ENCODE results near the gene KRT38. TPM values are rescaled to one million over a fixed set of nuclear protein-coding genes. Genes with fewer than 3 reads are reported as not detected.

The KRT38 gene
- total RNA-seq, 1 experiment from 2014 or later = not detected

GRCh38 chr17:41464173-41464572, 23.4 kb upstream of the KRT38 start:
- no CpG with 5 or more reads among the region's 11 CpGs for WGBS (ENCODE audit: extremely low coverage, insufficient read length, low lambda C conversion rate)
- Histone ChIP-seq H3K18ac (ENCODE audit: insufficient read length, low read depth, low read length) (no peak overlapping the region), H2BK12ac (ENCODE audit: insufficient read length, low read depth, low read length) (no peak overlapping the region), H2AK5ac (ENCODE audit: insufficient read length, low read length) (no peak overlapping the region), H3K23me2 (ENCODE audit: insufficient read length, low read depth, low read length, poor library complexity, severe bottlenecking) (no peaks in the 10 kb centered on the region), H4K91ac (ENCODE audit: insufficient read length, low read depth, low read length) (no peak overlapping the region), H2AFZ (ENCODE audit: low read length) (no peak overlapping the region), H3K79me2 (ENCODE audit: insufficient read depth, low read length) (no peaks in the 10 kb centered on the region), H3K4me2 (ENCODE audit: insufficient read depth, insufficient read length, low read length) (no peak overlapping the region), H3K56ac (ENCODE audit: insufficient read length, low read depth, low read length) (no peak overlapping the region), H4K8ac (replicated peaks; ENCODE audit: insufficient read length, low read depth, low read length) (no peak overlapping the region), H2BK5ac (ENCODE audit: insufficient read length, low read length) (no peak overlapping the region), H3K9me3 (ENCODE audit: control insufficient read depth, low read depth, low read length) (no peaks in the 10 kb centered on the region), H4K20me1 (ENCODE audit: control insufficient read depth, insufficient read depth, insufficient read length) (no peaks in the 10 kb centered on the region), H3K14ac (ENCODE audit: insufficient read depth, low read length) (no peak overlapping the region), H2BK15ac (ENCODE audit: low read depth, low read length) (no peak overlapping the region), H3K27ac (ENCODE audit: insufficient read length, low read depth, low read length) (no peak overlapping the region), H3K23ac (ENCODE audit: insufficient read length, low read depth, low read length) (no peak overlapping the region), H3K79me1 (ENCODE audit: insufficient read depth, low read depth, low read length, poor library complexity, severe bottlenecking) (no peaks in the 10 kb centered on the region), H3K27me3 (ENCODE audit: insufficient read depth, low read length) (no peaks in the 10 kb centered on the region), H3K9ac (ENCODE audit: extremely low read depth, insufficient read length, low read length) (no peak overlapping the region), H3T11ph (ENCODE audit: low read length) (no peak overlapping the region), H3K4me1 (ENCODE audit: insufficient read depth, low read length) (no peaks in the 10 kb centered on the region), H2BK20ac (ENCODE audit: low read depth, low read length, poor library complexity, severe bottlenecking) (no peak overlapping the region), H2BK120ac (ENCODE audit: low read depth, low read length, poor library complexity, severe bottlenecking) (no peak overlapping the region), H4K5ac (ENCODE audit: insufficient read length, low read depth, low read length) (no peak overlapping the region), H3K4ac (ENCODE audit: low read depth, low read length) (no peak overlapping the region)
- DNase-seq = no peak
- H3K4me3 Mint-ChIP-seq = no peak overlapping the region
- H3K9me3 Mint-ChIP-seq = peaks cover 0 to 3% of the 10 kb centered on the region in 2 experiments; a peak in 2 of 5 replicates
- no peak overlapping the region for H3K27ac Mint-ChIP-seq
- H3K4me1 Mint-ChIP-seq = no peaks in the 10 kb centered on the region
- no peak for TF ChIP-seq CTCF (conservative IDR thresholded peaks at IDR 0.05)
- no peaks in the 10 kb centered on the region for H3K36me3 Mint-ChIP-seq (ENCODE audit: insufficient read depth in 1 of 3, low read depth in 3 of 3)
- peaks cover 10% of the 10 kb centered on the region; the same call in 1 of the 2 replicates for H3K27me3 Mint-ChIP-seq (ENCODE audit: low read depth)

Measured in H9 (cell line).